Memory B cell (primary cell): Measurements from ENCODE around the gene ERG.

Experiments
- ATAC-seq: fragments of 150-1000 bp; cut with Tn5 transposase; 2 replicates; pipeline ENCODE4 v1.10.0; 2021; ENCODE audit warnings: low read depth, mild to moderate bottlenecking, moderate library complexity
- DNase-seq, 2 donors: peaks; one replicate each; pipeline ENCODE4 v3.0.0; 2022; ENCODE audit warnings: low spot score in 2 of 2
- H3K27ac Mint-ChIP-seq: one replicate; pipeline ENCODE4 v1.8.0; 2022; ENCODE audit warnings: mild to moderate bottlenecking, moderate library complexity, mixed read lengths
- H3K27me3 Mint-ChIP-seq: one replicate; pipeline ENCODE4 v1.8.0; 2022; ENCODE audit warnings: mixed read lengths
- H3K36me3 Mint-ChIP-seq: one replicate; pipeline ENCODE4 v1.8.0; 2022; ENCODE audit warnings: mild to moderate bottlenecking, mixed read lengths
- H3K4me1 Mint-ChIP-seq: one replicate; pipeline ENCODE4 v1.8.0; 2022; ENCODE audit warnings: mixed read lengths
- H3K4me3 Mint-ChIP-seq: one replicate; pipeline ENCODE4 v1.8.0; 2022; ENCODE audit warnings: mild to moderate bottlenecking, moderate library complexity, mixed read lengths
- H3K9me3 Mint-ChIP-seq: one replicate; pipeline ENCODE4 v1.8.0; 2022; ENCODE audit warnings: mixed read lengths

The ERG gene

GRCh38 chr21:38498057-38498833, at the start of gene ERG:
ERG (minus strand) TSS chr21:38498477; CDS start chr21:38498380, 97 bp downstream.
- no peak for DNase-seq
- H3K4me1 Mint-ChIP-seq = peaks cover 3% of the 10 kb centered on the region
- H3K36me3 Mint-ChIP-seq = no peaks in the 10 kb centered on the region
- H3K27me3 Mint-ChIP-seq = peaks cover 22% of the 10 kb centered on the region
- H3K27ac Mint-ChIP-seq = no peak within 1 kb of the TSS
- ATAC-seq = no peak
- no peaks in the 10 kb centered on the region for H3K9me3 Mint-ChIP-seq
- H3K4me3 Mint-ChIP-seq = no peak within 1 kb of the TSS

GRCh38 chr21:38544661-38545060, 46.4 kb upstream of the ERG start:
- no peak overlapping the region for H3K27ac Mint-ChIP-seq
- peaks cover 2% of the 10 kb centered on the region for H3K27me3 Mint-ChIP-seq
- H3K4me3 Mint-ChIP-seq = no peak overlapping the region
- H3K4me1 Mint-ChIP-seq = no peaks in the 10 kb centered on the region
- no peak for DNase-seq
- peaks cover 2% of the 10 kb centered on the region for H3K9me3 Mint-ChIP-seq
- H3K36me3 Mint-ChIP-seq = no peaks in the 10 kb centered on the region
- ATAC-seq = no peak

GRCh38 chr21:38542263-38542662, 44.0 kb upstream of the ERG start:
- Mint-ChIP-seq H3K9me3 (peaks cover 2% of the 10 kb centered on the region), H3K4me1 (no peaks in the 10 kb centered on the region), H3K27me3 (peaks cover 2% of the 10 kb centered on the region), H3K4me3 (no peak overlapping the region), H3K27ac (no peak overlapping the region), H3K36me3 (no peaks in the 10 kb centered on the region)
- no peak for ATAC-seq
- DNase-seq = no peak

GRCh38 chr21:38538353-38538752, 40.1 kb upstream of the ERG start:
- H3K4me1 Mint-ChIP-seq = no peaks in the 10 kb centered on the region
- no peak overlapping the region for H3K27ac Mint-ChIP-seq
- no peaks in the 10 kb centered on the region for H3K36me3 Mint-ChIP-seq
- no peaks in the 10 kb centered on the region for H3K9me3 Mint-ChIP-seq
- H3K27me3 Mint-ChIP-seq = no peaks in the 10 kb centered on the region
- ATAC-seq = no peak
- DNase-seq = no peak
- no peak overlapping the region for H3K4me3 Mint-ChIP-seq

- no peak for ATAC-seq
- no peak overlapping the region for H3K4me3 Mint-ChIP-seq
- H3K9me3 Mint-ChIP-seq = no peaks in the 10 kb centered on the region
- no peaks in the 10 kb centered on the region for H3K4me1 Mint-ChIP-seq
- H3K27ac Mint-ChIP-seq = no peak overlapping the region
- DNase-seq = no peak
- H3K27me3 Mint-ChIP-seq = no peaks in the 10 kb centered on the region
- no peaks in the 10 kb centered on the region for H3K36me3 Mint-ChIP-seq
Observed at GRCh38 chr21:38534591-38534990, 36.3 kb upstream of the ERG start.

GRCh38 chr21:38533887-38534286, 35.6 kb upstream of the ERG start:
- Mint-ChIP-seq H3K4me1 (no peaks in the 10 kb centered on the region), H3K27ac (no peak overlapping the region), H3K27me3 (no peaks in the 10 kb centered on the region), H3K36me3 (no peaks in the 10 kb centered on the region), H3K9me3 (no peaks in the 10 kb centered on the region), H3K4me3 (no peak overlapping the region)
- DNase-seq (no peak), ATAC-seq (no peak)

GRCh38 chr21:38531591-38531990, 33.3 kb upstream of the ERG start:
- no peaks in the 10 kb centered on the region for H3K4me1 Mint-ChIP-seq
- H3K9me3 Mint-ChIP-seq = no peaks in the 10 kb centered on the region
- no peaks in the 10 kb centered on the region for H3K36me3 Mint-ChIP-seq
- no peaks in the 10 kb centered on the region for H3K27me3 Mint-ChIP-seq
- DNase-seq (no peak), ATAC-seq (no peak)
- H3K4me3 Mint-ChIP-seq = no peak overlapping the region
- no peak overlapping the region for H3K27ac Mint-ChIP-seq

GRCh38 chr21:38531039-38531541, 32.8 kb upstream of the ERG start:
- no peak for ATAC-seq
- Mint-ChIP-seq H3K9me3 (no peaks in the 10 kb centered on the region), H3K4me1 (no peaks in the 10 kb centered on the region), H3K27ac (no peak overlapping the region), H3K4me3 (no peak overlapping the region), H3K27me3 (no peaks in the 10 kb centered on the region), H3K36me3 (no peaks in the 10 kb centered on the region)
- DNase-seq = no peak

- no peaks in the 10 kb centered on the region for H3K9me3 Mint-ChIP-seq
- no peak for ATAC-seq
Observed at GRCh38 chr21:38527737-38528136, 29.5 kb upstream of the ERG start.

GRCh38 chr21:38525454-38525853, 27.2 kb upstream of the ERG start:
- no peak for DNase-seq
- H3K27ac Mint-ChIP-seq = no peak overlapping the region

More at GRCh38 chr21:38527737-38528136, 29.5 kb upstream of the ERG start:
- no peak for DNase-seq
- H3K27ac Mint-ChIP-seq = no peak overlapping the region
- H3K4me1 Mint-ChIP-seq = no peaks in the 10 kb centered on the region
- H3K4me3 Mint-ChIP-seq = no peak overlapping the region
- no peaks in the 10 kb centered on the region for H3K27me3 Mint-ChIP-seq
- H3K36me3 Mint-ChIP-seq = no peaks in the 10 kb centered on the region

GRCh38 chr21:38524168-38525153, 26.2 kb upstream of the ERG start:
- Mint-ChIP-seq H3K4me3 (no peak overlapping the region), H3K9me3 (no peaks in the 10 kb centered on the region), H3K36me3 (no peaks in the 10 kb centered on the region), H3K4me1 (no peaks in the 10 kb centered on the region), H3K27me3 (peaks cover 2% of the 10 kb centered on the region), H3K27ac (no peak overlapping the region)
- no peak for DNase-seq
- no peak for ATAC-seq

More at GRCh38 chr21:38525454-38525853, 27.2 kb upstream of the ERG start:
- Mint-ChIP-seq H3K27me3 (peaks cover 2% of the 10 kb centered on the region), H3K4me3 (no peak overlapping the region), H3K36me3 (no peaks in the 10 kb centered on the region), H3K9me3 (no peaks in the 10 kb centered on the region), H3K4me1 (no peaks in the 10 kb centered on the region)
- no peak for ATAC-seq

GRCh38 chr21:38520511-38520910, 22.2 kb upstream of the ERG start:
- H3K4me1 Mint-ChIP-seq = no peaks in the 10 kb centered on the region
- H3K9me3 Mint-ChIP-seq = peaks cover 2% of the 10 kb centered on the region
- peaks cover 3% of the 10 kb centered on the region for H3K27me3 Mint-ChIP-seq
- no peak for DNase-seq
- H3K27ac Mint-ChIP-seq = no peak overlapping the region
- no peak overlapping the region for H3K4me3 Mint-ChIP-seq
- ATAC-seq = no peak
- no peaks in the 10 kb centered on the region for H3K36me3 Mint-ChIP-seq

GRCh38 chr21:38511662-38512243, 13.5 kb upstream of the ERG start:
- ATAC-seq (no peak), DNase-seq (no peak)
- H3K27ac Mint-ChIP-seq = no peak overlapping the region
- H3K4me1 Mint-ChIP-seq = no peaks in the 10 kb centered on the region
- H3K4me3 Mint-ChIP-seq = no peak overlapping the region
- peaks cover 2% of the 10 kb centered on the region for H3K9me3 Mint-ChIP-seq
- peaks cover 2% of the 10 kb centered on the region for H3K27me3 Mint-ChIP-seq
- no peaks in the 10 kb centered on the region for H3K36me3 Mint-ChIP-seq

GRCh38 chr21:38511198-38511597, 12.9 kb upstream of the ERG start:
- DNase-seq = no peak

More at GRCh38 chr21:38511198-38511597, 12.9 kb upstream of the ERG start:
- H3K27ac Mint-ChIP-seq = no peak overlapping the region
- no peaks in the 10 kb centered on the region for H3K36me3 Mint-ChIP-seq
- no peaks in the 10 kb centered on the region for H3K4me1 Mint-ChIP-seq
- ATAC-seq = no peak
- peaks cover 2% of the 10 kb centered on the region for H3K27me3 Mint-ChIP-seq
- peaks cover 2% of the 10 kb centered on the region for H3K9me3 Mint-ChIP-seq
- no peak overlapping the region for H3K4me3 Mint-ChIP-seq
